ENCODE data around the gene ASAP3. TPM values are rescaled to one million over a fixed set of nuclear protein-coding genes. Genes with fewer than 3 reads are reported as not detected.
"Not testable (repeated sequence)": the region's sequence is repeated elsewhere in the genome, so short reads cannot be mapped to it uniquely, and the experiment has no call there.

ASAP3 gene
- total RNA-seq, 1 donor from 2014 or later, result 35.9 TPM

GRCh38 chr1:23496490-23497181 is 12.7 kb upstream of the ASAP3 start:
- intact Hi-C loops (cut with DNase I), result loop anchor here (5.0 kb wide), 1 partner anchor 46 kb away; no protein-coding TSS in a partner anchor
- Histone ChIP-seq H3K36me3 (no peaks in the 10 kb centered on the region), H3K4me1 (peaks cover 6% of the 10 kb centered on the region), H3K9me3 (no peaks in the 10 kb centered on the region), H3K4me3 (no peak overlapping the region), H3K27ac (no peak overlapping the region), H3K27me3 (no peaks in the 10 kb centered on the region)
- ATAC-seq (peak; percentile 5), DNase-seq (no peak)
- TF ChIP-seq CTCF (IDR thresholded peaks at IDR 0.05), result no peak

GRCh38 chr1:23494836-23495235 is 10.9 kb upstream of the ASAP3 start:
- DNase-seq, ATAC-seq, H3K4me1 ChIP-seq, H3K36me3 ChIP-seq, H3K9me3 ChIP-seq, H3K27ac ChIP-seq, H3K4me3 ChIP-seq, H3K27me3 ChIP-seq: not testable (repeated sequence)
- intact Hi-C loops (cut with DNase I), result loop anchor here (5.0 kb wide), 1 partner anchor 47 kb away; no protein-coding TSS in a partner anchor

GRCh38 chr1:23492776-23493175 is 8.8 kb upstream of the ASAP3 start:
- intact Hi-C loops (cut with DNase I); H3K4me3 ChIP-seq; H3K36me3 ChIP-seq; ATAC-seq; DNase-seq; H3K27me3 ChIP-seq; H3K9me3 ChIP-seq; H3K4me1 ChIP-seq; H3K27ac ChIP-seq: not testable (repeated sequence)

- H3K4me1 ChIP-seq, result peaks cover 1% of the 10 kb centered on the region
- DNase-seq, result no peak
- H3K4me3 ChIP-seq, result no peak overlapping the region
- TF ChIP-seq CTCF (IDR thresholded peaks at IDR 0.05), result no peak
- no peaks in the 10 kb centered on the region for H3K27me3 ChIP-seq
- no peak overlapping the region for H3K27ac ChIP-seq
- intact Hi-C loops (cut with DNase I), result no loop called here
- H3K9me3 ChIP-seq, result no peaks in the 10 kb centered on the region
- no peaks in the 10 kb centered on the region for H3K36me3 ChIP-seq
- no peak for ATAC-seq
Observed at GRCh38 chr1:23492132-23492720, 8.2 kb upstream of the ASAP3 start.

- intact Hi-C loops (cut with DNase I), result no loop called here
- peaks cover 1% of the 10 kb centered on the region for H3K4me1 ChIP-seq
- H3K27ac ChIP-seq, result no peak overlapping the region
- H3K36me3 ChIP-seq, result no peaks in the 10 kb centered on the region
- H3K4me3 ChIP-seq, result no peak overlapping the region
- no peaks in the 10 kb centered on the region for H3K27me3 ChIP-seq
- no peak for TF ChIP-seq CTCF (IDR thresholded peaks at IDR 0.05)
- DNase-seq, result no peak
- H3K9me3 ChIP-seq, result no peaks in the 10 kb centered on the region
- ATAC-seq, result no peak
Observed at GRCh38 chr1:23489842-23490241, 5.9 kb upstream of the ASAP3 start.

GRCh38 chr1:23485002-23485332 is 988 bp upstream of the ASAP3 start:
- ATAC-seq (no peak), DNase-seq (no peak)
- Histone ChIP-seq H3K27me3 (no peaks in the 10 kb centered on the region), H3K36me3 (no peaks in the 10 kb centered on the region), H3K9me3 (no peaks in the 10 kb centered on the region), H3K4me3 (peak overlapping the region; percentile 72), H3K27ac (no peak overlapping the region), H3K4me1 (peaks cover 8% of the 10 kb centered on the region)
- no peak for TF ChIP-seq CTCF (IDR thresholded peaks at IDR 0.05)
- intact Hi-C loops (cut with DNase I), result no loop called here
